ENCODE measurements around the gene BTBD18. TPM values are rescaled to one million over a fixed set of nuclear protein-coding genes. Genes with fewer than 3 reads are reported as not detected.

Gene BTBD18, protein sequence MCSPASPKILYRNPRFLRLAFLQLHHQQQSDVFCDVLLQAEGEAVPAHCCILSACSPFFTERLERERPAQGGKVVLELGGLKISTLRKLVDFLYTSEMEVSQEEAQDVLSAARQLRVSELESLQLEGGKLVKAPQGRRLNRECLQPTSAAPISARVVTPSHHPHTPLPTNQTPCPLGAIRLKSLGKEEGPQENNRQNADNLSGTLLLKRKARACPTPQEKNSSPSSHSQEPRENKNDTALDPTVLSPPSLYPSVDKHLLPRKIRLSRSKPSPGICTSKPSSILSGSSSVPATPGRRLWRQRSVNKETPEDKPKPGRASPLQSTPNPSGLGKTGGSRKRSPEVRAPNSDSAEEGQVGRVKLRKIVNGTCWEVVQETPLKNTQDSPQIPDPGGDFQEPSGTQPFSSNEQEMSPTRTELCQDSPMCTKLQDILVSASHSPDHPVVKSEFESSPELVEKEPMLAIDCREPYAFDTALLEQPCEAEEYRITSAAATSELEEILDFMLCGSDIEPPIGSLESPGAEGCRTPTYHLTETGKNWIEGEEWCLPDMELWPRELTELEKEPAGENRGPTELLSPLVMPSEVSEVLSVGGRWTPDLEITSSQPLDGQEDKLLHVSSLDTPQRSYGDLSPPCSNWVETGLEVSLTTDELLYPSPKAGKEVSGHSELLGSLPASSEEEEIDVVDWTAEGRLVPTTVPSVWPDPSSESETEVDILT
- total RNA-seq = not detected

DNA sequence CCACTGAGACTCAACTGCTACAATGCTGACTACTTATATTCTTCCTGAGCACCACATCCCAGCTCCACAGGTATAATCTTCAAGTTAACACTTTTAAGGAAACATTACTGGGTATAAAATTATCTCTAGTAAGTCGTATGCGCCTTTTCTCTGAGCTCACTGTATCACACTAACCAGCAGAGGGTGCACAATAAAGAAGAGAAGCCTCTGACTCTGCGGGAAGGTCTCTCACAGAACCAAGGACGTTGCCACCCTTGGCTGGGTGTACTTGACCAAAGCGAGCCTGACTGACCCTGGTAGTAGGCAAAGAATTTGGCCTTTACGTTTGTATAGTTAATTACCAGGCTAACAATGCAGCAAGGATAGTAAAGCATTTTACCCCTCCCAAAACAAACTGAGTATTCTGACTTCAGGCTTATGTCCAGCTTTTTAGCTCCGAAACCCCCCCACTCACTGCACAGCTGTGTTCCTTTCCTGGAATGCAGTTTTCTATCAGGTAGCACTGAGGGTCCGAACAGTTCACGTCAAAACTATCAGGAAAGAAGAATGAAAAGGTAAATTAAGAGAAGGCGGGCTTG, at the start of gene BTBD18:
BTBD18 (minus strand) TSS at position 144 of the 578 bp plus-strand sequence. CDS start 631 bp downstream, outside the sequence.
- no peak for DNase-seq

DNA sequence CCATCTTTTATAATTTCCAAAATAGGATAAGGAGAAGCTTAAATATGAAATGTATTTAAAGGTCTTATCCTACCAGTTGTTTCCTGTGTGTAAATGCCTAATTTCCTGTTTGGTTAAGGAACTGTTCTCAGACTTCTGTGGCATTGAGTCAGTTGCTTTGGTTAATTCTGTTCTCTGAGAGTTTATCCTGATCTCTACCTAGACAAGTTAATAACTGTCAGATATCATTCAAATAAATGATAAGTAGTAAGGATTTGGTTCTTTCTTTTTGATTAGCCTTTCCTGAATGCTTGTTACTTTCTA, 49.5 kb upstream of the BTBD18 start:
- no peak for DNase-seq

DNA sequence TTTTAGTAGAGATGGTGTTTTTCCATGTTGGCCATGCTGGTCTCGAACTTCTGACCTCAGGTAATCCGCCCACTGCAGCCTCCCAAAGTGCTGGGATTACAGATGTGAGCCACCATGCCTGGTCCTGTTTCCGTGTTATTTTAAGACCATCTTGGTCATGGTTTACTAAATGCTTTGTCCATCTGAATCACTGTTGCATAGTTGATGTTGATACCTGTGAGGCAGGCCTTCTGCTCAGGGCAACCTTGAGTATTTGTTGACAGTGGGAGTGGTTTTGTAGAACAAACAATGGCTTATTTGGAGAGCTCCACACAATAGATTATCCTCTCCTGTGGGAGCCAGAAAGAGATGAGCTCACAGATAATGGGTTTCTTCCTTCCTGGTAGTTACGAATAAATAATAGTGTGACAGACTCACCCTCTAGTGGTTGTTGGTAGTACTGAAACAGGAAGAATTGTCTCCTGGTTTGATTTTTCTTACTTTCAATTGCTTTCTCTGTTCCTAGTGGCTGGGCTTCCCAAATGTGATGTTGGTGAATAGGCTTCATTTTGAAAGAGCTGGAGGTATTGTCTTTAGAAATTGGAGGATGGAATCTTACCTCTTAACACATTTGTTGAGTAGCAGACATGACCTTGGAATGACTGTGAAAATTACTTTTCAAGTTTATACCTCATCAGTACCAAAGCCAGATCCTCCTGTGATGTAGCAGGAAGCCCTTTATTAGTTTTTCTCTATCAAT, 49.0 kb upstream of the BTBD18 start:
- peak; percentile 63 for DNase-seq

DNA sequence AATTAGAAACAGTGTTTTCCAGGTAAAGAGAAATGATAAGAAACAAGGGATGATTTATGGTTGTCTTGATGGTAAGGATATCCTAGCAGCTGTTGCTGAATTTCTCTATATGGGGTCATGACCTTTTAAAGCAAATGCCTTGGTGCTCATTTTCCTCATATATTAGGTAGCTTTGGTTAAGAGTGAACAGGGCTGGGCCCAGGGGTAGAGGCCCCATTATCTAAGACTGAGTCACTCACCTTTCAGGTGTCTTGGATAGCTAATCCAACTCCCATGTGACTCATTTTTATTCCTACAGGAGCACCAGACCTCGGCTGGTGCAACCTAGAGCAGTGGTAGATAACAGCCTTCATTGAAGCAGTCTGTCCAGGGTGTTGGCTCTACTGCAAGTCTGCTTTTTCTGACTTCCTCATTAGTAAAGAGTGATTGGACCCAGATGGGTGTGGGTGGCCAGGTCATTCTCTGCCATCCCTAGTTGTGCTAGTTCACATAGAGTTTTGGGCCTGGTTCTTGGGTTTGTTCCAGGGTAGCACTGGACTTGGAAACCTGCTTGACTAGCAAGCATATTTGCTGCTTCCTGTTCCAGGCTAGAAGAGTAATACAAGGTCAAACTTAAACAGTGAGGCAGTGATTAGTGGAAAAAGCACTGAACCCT, 47.4 kb upstream of the BTBD18 start:
- peak; percentile 26 for DNase-seq

DNA sequence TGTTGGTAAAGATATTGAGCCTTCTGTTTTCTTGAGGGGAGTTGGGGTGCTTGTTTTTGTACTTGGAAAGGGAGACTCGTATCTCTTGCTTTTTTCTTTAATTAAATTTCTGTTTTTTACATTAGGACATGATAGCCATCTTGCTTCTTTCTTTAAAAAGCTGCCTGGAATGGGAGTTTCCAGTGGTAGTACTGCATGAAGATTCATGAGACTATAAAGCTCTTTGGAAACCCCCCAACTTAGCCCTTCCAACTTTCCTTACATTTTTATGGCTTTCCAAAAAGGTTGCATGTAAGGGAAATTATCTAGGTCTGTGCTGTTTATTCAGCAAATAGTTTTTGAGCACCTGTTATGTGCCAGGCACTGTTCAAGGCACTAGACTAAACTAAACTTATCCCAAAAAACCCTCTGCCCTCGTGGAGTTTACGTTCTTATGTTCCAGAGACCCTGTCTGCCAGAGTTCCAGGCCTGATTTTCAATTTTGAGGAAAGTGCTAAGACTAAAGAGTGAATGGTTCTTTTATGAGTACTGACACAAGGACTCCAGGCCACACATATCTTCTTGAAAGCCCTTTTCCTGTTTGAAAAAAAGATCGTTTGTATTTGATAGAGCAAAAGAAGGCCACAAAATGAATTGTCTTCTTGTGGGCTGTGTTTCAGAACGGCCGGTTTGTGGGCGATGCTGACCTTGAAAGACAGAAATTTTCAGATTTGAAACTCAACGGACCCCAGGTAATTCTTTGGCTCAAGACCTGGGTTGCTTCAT, 41.9 kb upstream of the BTBD18 start:
- no peak for DNase-seq

DNA sequence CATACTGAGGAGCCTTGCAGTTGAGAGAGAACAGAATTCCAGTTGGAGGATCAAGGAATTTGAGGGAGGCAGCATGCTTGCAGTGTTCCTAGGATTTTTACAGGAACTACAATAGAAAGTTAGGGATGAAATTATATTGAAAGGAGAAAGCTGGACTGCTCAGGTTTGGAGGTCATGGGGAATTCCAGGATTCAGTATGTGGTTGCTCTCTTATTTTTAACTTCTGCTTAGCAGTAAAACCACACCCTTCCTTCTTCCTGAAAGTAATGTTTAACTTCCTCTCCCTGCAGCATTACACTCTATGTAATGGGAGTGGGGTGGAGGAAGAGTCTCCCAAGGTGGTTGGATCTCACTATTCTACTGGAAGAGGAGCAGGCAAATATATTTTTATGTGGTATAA, 41.3 kb upstream of the BTBD18 start:
- no peak for DNase-seq

DNA sequence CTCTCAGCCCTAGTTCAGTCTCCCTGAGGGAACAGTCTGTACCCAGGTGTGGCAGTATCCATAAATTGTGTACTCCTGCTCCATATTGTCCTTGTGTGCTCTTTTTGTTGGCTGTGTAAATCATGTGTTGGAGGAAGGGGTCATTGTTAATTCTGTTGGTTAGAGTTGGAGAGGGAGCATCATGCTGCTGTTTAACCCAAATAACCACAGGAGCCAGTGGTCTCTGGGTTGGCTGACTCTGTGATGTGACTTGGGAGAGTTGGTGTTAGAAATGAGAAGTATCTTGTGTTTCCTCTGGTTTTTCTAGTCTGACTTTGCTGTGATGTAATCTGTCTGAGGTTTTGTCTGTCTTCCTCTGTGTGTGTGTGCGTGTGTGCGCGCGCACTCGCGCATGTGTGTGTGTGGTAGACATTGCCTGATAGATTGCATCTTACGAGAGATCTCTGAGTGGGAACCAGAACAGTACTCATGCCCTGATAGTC, 40.5 kb upstream of the BTBD18 start:
- no peak for DNase-seq

DNA sequence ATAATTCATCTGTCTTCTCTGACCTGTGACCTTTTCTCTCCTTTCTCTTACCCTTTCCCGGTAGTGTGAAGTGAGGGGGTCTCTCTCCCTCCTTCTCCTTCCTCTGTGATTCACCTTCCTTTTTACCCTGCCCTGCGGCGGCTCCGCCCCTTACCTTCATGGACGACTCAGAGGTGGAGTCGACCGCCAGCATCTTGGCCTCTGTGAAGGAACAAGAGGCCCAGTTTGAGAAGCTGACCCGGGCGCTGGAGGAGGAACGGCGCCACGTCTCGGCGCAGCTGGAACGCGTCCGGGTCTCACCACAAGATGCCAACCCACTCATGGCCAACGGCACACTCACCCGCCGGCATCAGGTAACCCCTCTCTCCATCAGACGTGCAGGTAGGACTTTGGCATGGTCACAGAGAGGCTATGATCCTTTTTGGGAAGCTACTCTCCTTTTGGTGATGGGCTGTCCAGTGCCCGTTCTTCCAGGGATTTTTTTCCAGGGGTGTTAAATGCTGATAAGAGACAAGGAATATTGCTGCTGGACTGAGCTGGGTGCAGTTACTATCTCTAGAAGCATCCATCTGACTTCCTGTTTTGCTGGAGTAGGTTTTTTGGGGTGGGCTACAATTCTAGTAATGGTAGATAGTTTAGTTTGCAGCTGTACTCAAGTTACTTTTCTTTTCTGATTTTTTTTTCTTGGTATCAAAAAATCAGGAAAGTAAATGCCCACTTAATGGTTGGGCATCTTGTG, 39.9 kb upstream of the BTBD18 start:
- DNase-seq = no peak

DNA sequence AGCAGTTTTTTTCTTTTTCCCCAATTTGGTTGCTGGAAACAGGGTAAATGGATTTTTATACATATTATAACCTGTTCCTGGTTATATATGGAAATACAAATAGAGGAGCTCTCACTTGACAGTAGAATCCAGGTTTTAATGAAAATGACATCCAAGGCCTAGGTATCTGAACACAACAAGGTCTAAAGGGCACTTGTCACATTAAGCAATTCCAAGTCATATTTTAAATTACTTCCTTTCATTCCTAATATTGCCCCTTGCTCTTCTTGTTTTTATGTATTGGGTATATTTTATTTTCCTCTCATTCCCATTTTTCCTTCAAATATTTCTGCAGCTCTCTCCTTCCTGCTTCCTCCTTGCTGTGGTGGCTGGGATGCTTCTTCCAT, 37.1 kb upstream of the BTBD18 start:
- DNase-seq = no peak

DNA sequence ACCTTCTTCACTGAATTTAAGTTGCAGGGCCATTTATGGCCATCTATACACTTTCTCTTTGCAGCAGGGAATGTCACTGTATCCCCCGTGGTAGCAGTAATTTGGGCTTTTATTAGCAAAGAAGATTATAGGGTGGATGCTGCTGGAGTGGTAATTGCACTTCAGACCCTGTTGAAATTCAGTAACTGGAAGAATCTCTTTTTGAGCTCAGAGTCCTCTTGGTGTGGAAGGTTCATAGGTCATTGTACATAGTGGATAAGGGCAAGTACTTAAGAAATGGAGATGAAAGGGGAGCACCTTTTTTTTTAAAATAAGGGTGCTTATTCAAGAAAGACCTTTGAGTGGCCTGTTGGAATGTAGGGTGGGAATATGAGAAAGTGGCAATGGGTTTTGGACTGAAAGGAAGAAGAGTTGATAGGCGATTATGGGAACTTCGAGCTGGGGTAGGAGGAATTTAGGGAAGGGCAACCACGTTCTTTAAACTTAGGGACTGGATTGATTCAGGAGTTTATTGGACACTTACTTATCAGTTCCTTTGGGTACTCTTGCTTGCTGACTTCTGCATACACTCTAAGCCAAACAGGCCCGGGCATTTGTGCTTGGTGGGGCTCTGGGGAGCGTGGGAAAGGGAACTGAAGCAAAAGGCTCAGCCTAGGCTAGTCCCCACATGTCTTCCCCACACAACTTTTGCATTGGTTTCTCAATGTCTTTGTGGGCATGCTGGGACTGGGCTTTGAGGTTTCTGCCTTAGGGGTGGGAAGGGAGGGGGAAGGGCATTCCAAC, 36.5 kb upstream of the BTBD18 start:
- no peak for DNase-seq

DNA sequence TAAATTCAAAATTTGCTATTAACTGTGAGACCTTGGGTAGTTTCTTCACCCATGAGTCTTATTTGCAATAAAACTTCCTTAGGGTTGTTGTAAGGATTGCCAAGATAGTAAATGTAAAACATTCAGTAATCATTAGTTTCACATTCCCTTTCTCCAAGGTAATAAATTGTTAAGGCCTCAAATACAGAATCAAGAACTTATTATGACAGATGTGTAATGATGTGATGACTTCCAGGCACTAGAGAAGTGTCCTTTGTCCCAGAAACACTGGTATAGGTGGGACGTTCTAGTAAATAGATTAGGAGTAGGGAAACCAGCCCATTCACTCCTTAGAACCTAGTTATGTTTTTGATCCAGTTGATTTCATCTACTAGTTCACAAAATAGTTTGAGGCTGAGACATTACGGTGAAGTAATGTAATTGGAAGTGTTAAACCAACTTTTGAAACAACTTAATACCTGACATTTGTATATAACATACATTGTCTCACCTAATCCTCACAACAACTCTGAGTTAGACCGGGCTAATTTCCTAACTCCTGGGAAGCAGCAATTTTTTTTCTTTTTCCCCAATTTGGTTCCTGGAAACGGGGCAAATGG, 35.5 kb upstream of the BTBD18 start:
- DNase-seq = no peak

DNA sequence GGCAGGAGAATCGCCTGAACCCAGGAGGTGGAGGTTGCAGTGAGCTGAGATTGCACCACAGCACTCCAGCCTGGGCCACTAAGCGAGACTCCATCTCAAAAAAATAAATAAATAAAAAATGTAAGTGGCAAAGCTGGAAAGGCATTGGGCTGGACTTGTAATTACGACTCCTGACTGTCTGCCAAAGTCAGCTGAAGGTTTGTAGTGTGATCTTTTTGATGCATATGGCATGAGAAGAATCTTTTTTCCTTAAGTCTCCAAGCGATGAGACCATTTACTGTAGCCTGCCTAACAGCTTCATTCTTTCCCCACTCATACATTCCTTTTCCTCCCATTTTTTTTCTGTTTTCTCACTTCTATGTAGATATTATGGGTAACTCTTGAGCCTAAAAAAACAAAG, 34.8 kb upstream of the BTBD18 start:
- DNase-seq = no peak

DNA sequence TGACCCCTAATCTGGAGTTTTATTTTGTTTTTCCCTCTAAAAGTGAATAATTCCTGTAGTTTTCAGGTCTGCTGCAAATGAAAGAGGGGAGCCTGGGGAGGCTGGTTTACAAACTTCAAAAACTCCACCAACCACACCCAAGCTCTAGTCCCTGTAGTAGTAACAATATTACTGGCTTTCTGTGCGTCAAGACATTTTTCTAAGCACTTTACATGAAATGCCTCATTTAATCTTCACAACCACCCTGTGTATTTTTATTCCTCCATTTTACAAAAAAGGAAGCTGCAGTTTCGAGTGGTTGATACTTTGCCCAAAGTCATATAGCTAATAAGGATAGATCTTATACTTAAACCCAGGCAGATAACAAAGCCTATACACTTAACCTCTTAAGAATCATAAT, 33.5 kb upstream of the BTBD18 start:
- DNase-seq = no peak

DNA sequence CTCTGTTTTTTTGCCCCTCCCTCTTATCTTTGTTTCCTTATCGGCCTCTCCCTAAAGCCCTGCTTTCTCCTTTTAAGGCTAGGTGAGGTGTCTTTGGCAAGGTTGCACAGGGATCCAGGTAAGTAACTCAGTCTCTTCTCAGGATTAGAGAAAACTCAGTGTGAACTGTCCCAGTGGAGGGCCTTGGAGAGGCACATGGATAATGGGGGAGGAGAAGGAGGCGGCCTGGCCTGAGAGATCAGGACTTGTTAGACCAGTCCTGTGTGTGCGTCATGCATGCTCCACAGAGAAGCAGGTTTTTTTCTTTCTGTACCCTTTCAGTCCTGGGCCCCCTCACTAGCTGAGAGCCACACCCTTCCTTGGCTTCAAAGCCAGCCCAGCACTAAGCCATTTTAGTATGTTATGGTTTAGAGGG, 29.9 kb upstream of the BTBD18 start:
- no peak for DNase-seq

DNA sequence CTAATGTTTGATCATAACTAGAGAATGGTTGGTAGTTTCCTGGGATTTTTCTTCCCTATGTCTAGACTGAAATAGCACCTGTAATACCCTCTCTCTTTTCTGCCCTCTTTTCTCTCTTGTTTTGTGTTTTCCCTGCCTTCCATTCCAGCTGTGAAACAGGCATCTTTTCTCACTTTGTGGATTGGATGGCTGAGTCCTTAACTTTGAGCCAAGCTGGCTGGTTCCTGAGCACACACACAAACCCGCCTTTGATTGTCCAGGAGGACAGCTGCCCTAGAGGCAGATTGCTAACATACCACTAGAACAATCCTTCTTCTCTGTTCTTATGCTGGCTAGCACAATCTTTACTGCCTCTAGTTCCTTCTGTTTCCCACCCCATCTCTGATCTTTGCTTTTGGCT, 27.7 kb upstream of the BTBD18 start:
- no peak for DNase-seq

DNA sequence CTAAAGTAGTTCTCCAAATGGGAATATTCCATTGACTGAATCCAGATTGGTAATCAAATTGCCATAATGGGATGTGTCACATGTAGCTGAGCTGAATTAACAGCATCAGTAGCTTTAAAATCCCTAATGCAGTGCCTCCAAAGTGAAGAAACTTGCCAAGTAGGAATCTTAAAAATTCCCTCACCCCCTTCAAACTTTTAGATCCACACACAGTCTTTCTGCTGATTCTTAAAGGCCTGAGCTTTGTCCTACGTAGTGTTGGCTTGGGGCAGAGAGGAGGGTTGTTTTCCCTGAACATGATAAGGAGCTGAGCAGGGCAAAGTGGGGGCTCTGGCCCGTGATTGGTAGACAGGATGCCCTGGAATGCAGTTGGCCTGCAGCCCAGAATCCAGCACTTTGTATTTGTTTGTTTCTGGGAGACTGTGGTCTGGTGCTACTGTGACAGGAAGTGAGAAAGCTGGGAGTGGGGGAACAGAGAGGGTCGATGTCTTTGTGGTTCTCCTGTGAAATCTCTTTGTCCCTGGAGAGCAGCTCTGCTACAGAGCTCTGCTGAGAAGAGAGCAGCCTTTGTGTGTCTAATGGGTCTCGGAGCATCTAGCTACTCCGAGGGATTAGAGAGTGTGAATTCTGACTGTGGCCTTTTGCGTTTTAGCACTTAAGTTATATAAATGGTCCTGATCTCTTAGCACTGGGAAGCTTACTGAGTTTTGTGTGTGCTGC, 26.9 kb upstream of the BTBD18 start:
- peak; percentile 98 for DNase-seq

DNA sequence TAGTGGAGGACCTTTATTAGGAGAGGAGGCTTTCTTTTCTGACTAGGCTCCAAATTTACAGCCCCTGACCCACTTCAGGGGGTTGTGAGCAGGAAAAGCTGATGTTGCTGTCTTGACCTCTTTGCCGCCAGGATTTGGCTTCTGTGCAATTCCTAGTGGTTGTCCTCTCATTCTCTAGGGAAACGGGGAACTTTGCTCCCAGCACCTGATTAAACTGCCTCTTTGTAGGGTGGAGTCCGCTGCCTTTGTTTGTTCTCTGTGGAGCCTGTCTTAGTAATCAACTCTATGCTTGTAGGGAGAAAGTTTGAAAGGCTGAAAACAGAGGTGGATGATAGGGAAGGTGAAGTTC, 26.3 kb upstream of the BTBD18 start:
- no peak for DNase-seq

DNA sequence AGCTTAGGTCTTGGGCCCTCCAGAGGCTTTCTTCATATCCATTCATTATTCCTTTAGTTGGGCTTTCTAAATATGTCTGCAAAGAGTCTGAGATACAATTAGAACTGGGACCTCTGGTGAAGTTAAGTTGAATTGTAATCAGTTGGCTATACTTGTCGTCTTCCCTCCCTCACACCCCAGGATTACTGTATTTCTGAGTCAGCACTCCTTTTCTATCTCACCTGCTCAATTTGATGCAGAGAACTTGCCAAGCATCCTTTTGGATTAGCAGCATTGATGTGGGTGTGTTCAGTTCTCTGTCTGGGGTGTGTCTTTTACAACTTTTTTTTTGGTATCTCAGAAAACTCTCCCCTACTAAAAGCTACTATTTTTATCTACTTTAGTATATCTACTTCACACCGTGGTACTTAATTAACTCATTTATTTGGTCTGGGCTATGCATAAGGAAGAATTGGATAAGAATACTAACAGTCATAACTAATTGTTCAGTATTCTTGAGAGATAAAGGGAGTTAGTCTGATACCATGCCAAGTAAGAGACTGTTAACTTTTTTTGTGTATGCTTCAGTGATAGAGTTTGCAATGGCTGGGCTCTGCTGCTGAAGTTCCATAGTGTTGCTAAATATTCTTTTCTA, 25.1 kb upstream of the BTBD18 start:
- DNase-seq = no peak

All from skin of body (tissue), 2 donors.